DOHH2 (cell line): Measurements from ENCODE around the gene ST7.

Experiments used
- H3F3A ChIP-seq: fragments of 200-600 bp; sonication (generic), shearing (Covaris generic); 2 replicates; pipeline ENCODE4 v1.6.0; 2016; ENCODE audit warnings: antibody characterized with exemption, mild to moderate bottlenecking; ENCODE audit not compliant: control insufficient read depth, insufficient read depth
- H3K27ac ChIP-seq: fragments of 200-600 bp; sonication (generic); 2 replicates; pipeline ENCODE4 v1.5.1; 2014; ENCODE audit warnings: low read depth, mild to moderate bottlenecking, low read length, moderate library complexity
- H3K27me3 ChIP-seq: fragments of 200-600 bp; sonication (generic); 2 replicates; pipeline ENCODE4 v1.6.1; 2014; ENCODE audit warnings: mild to moderate bottlenecking, low read length, mixed read lengths; ENCODE audit not compliant: control insufficient read depth
- H3K36me3 ChIP-seq: fragments of 200-600 bp; sonication (generic); 2 replicates; pipeline ENCODE4 v1.6.1; 2014; ENCODE audit warnings: mild to moderate bottlenecking, low read length, moderate library complexity, mixed read lengths; ENCODE audit not compliant: control insufficient read depth
- H3K4me1 ChIP-seq: fragments of 200-600 bp; sonication (generic); 2 replicates; pipeline ENCODE4 v1.6.1; 2014; ENCODE audit warnings: mild to moderate bottlenecking, low read length, mixed read lengths; ENCODE audit not compliant: control insufficient read depth
- H3K4me2 ChIP-seq: fragments of 200-600 bp; sonication (generic); 2 replicates; pipeline ENCODE4 v1.6.0; 2014; ENCODE audit warnings: mild to moderate bottlenecking, low read length, moderate library complexity
- H3K4me3 ChIP-seq: fragments of 200-600 bp; sonication (generic); 2 replicates; pipeline ENCODE4 v1.5.1; 2014; ENCODE audit warnings: mild to moderate bottlenecking, low read length, mixed read lengths
- H3K79me2 ChIP-seq: fragments of 200-600 bp; sonication (generic); 2 replicates; pipeline ENCODE4 v1.6.1; 2014; ENCODE audit warnings: mild to moderate bottlenecking, low read length, mixed read lengths; ENCODE audit not compliant: control insufficient read depth
- H3K9me2 ChIP-seq: fragments of 200-600 bp; sonication (generic); replicated peaks from 2 replicates; pipeline ENCODE4 v1.6.1; 2014; ENCODE audit warnings: mild to moderate bottlenecking, low read length, mixed read lengths; ENCODE audit not compliant: control insufficient read depth
- H3K9me3 ChIP-seq: fragments of 200-600 bp; sonication (generic); 2 replicates; pipeline ENCODE4 v1.6.1; 2014; ENCODE audit warnings: antibody characterized with exemption, low read length, mixed read lengths; ENCODE audit not compliant: control insufficient read depth, insufficient read depth
- H4K20me1 ChIP-seq: fragments of 200-600 bp; sonication (generic); 2 replicates; pipeline ENCODE4 v1.6.0; 2014; ENCODE audit warnings: low read depth, mild to moderate bottlenecking, antibody characterized with exemption, low read length, moderate library complexity; ENCODE audit not compliant: control insufficient read depth, insufficient read depth
- EZH2phosphoT487 ChIP-seq: fragments of 200-600 bp; sonication (generic); IDR thresholded peaks from 2 replicates; pipeline ENCODE4 v1.6.1; 2017; ENCODE audit warnings: borderline replicate concordance, mild to moderate bottlenecking, antibody characterized with exemption, low read length, moderate library complexity, mixed read lengths
- TF ChIP-seq, protein P1 (sequence below): fragments of 200-600 bp; sonication (generic); IDR thresholded peaks from one replicate; pipeline ENCODE4 v1.5.1; 2014; ENCODE audit warnings: antibody characterized with exemption, mild to moderate bottlenecking, low read depth, low read length; ENCODE audit not compliant: poor library complexity, severe bottlenecking

The ST7 gene

GRCh38 chr7:117259615-117260014, 306.3 kb downstream of the ST7 start:
- H3K27me3 ChIP-seq = peaks cover 7% of the 10 kb centered on the region; the same call in 1 of the 2 replicates
- H3K36me3 ChIP-seq = no peaks in the 10 kb centered on the region
- H3K4me1 ChIP-seq = no peaks in the 10 kb centered on the region
- no peaks in the 10 kb centered on the region for H3F3A ChIP-seq
- TF ChIP-seq, protein P1, sequence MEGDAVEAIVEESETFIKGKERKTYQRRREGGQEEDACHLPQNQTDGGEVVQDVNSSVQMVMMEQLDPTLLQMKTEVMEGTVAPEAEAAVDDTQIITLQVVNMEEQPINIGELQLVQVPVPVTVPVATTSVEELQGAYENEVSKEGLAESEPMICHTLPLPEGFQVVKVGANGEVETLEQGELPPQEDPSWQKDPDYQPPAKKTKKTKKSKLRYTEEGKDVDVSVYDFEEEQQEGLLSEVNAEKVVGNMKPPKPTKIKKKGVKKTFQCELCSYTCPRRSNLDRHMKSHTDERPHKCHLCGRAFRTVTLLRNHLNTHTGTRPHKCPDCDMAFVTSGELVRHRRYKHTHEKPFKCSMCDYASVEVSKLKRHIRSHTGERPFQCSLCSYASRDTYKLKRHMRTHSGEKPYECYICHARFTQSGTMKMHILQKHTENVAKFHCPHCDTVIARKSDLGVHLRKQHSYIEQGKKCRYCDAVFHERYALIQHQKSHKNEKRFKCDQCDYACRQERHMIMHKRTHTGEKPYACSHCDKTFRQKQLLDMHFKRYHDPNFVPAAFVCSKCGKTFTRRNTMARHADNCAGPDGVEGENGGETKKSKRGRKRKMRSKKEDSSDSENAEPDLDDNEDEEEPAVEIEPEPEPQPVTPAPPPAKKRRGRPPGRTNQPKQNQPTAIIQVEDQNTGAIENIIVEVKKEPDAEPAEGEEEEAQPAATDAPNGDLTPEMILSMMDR = no peak
- TF ChIP-seq EZH2phosphoT487 = no peak
- H3K4me3 ChIP-seq = no peak overlapping the region
- H3K27ac ChIP-seq = no peak overlapping the region
- no peaks in the 10 kb centered on the region for H3K9me3 ChIP-seq
- no peaks in the 10 kb centered on the region for H3K79me2 ChIP-seq
- no peak overlapping the region for H3K4me2 ChIP-seq
- no peaks in the 10 kb centered on the region for H3K9me2 ChIP-seq
- no peaks in the 10 kb centered on the region for H4K20me1 ChIP-seq

GRCh38 chr7:117262546-117262945, 309.2 kb downstream of the ST7 start:
- no peaks in the 10 kb centered on the region for H4K20me1 ChIP-seq
- TF ChIP-seq EZH2phosphoT487 = no peak
- TF ChIP-seq, protein P1 = no peak
- H3K79me2 ChIP-seq = no peaks in the 10 kb centered on the region
- H3F3A ChIP-seq = no peaks in the 10 kb centered on the region
- no peaks in the 10 kb centered on the region for H3K36me3 ChIP-seq
- no peak overlapping the region for H3K27ac ChIP-seq
- no peaks in the 10 kb centered on the region for H3K9me3 ChIP-seq
- no peak overlapping the region for H3K4me2 ChIP-seq
- H3K4me1 ChIP-seq = no peaks in the 10 kb centered on the region
- 0 out of 2 replicates have a peak, but pooled peaks cover 3% of the 10 kb centered on the region for H3K27me3 ChIP-seq
- H3K4me3 ChIP-seq = no peak overlapping the region
- H3K9me2 ChIP-seq = no peaks in the 10 kb centered on the region

GRCh38 chr7:117264716-117265115, 311.4 kb downstream of the ST7 start:
- no peaks in the 10 kb centered on the region for H3K79me2 ChIP-seq
- H3K27ac ChIP-seq = no peak overlapping the region
- no peak for TF ChIP-seq EZH2phosphoT487
- TF ChIP-seq, protein P1 = no peak

More at GRCh38 chr7:117264716-117265115, 311.4 kb downstream of the ST7 start:
- Histone ChIP-seq H3K4me3 (no peak overlapping the region), H3F3A (no peaks in the 10 kb centered on the region), H3K9me2 (no peaks in the 10 kb centered on the region), H3K4me2 (no peak overlapping the region), H3K4me1 (no peaks in the 10 kb centered on the region), H4K20me1 (no peaks in the 10 kb centered on the region), H3K9me3 (no peaks in the 10 kb centered on the region), H3K27me3 (peaks cover 10% of the 10 kb centered on the region; the same call in 1 of the 2 replicates), H3K36me3 (no peaks in the 10 kb centered on the region)
